Coronary artery (tissue), 2 donors: ENCODE measurements around the gene ARHGDIA.
A peak's percentile ranks its signal among the peaks of the same experiment; 100 is the strongest.

Experiments
- DNase-seq: peaks from one replicate; pipeline ENCODE4 v3.0.0-alpha.2; 2017; ENCODE audit warnings: low spot score
- H3K27ac ChIP-seq, 2 donors: fragments of 200-600 bp; sonication (generic); one replicate each; pipeline ENCODE4 v1.5.1; 2016 to 2019
- H3K4me3 ChIP-seq: fragments of 200-600 bp; sonication (generic); 2 replicates; pipeline ENCODE4 v1.5.1; 2016; ENCODE audit warnings: mild to moderate bottlenecking, moderate library complexity
- TF ChIP-seq, protein P1 (sequence below): fragments of 200-600 bp; sonication (generic); IDR thresholded peaks from one replicate; pipeline ENCODE4 v1.5.1; 2019; ENCODE audit warnings: antibody characterized with exemption

The ARHGDIA gene

GRCh38 chr17:81866440-81867169, 4.5 kb downstream of the ARHGDIA start:
- Histone ChIP-seq H3K4me3 (no peak overlapping the region), H3K27ac (peak overlapping the region in 1 of 2 donors; percentile 100)
- TF ChIP-seq, protein P1, sequence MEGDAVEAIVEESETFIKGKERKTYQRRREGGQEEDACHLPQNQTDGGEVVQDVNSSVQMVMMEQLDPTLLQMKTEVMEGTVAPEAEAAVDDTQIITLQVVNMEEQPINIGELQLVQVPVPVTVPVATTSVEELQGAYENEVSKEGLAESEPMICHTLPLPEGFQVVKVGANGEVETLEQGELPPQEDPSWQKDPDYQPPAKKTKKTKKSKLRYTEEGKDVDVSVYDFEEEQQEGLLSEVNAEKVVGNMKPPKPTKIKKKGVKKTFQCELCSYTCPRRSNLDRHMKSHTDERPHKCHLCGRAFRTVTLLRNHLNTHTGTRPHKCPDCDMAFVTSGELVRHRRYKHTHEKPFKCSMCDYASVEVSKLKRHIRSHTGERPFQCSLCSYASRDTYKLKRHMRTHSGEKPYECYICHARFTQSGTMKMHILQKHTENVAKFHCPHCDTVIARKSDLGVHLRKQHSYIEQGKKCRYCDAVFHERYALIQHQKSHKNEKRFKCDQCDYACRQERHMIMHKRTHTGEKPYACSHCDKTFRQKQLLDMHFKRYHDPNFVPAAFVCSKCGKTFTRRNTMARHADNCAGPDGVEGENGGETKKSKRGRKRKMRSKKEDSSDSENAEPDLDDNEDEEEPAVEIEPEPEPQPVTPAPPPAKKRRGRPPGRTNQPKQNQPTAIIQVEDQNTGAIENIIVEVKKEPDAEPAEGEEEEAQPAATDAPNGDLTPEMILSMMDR: no peak
- no peak for DNase-seq

GRCh38 chr17:81865733-81866439, 5.3 kb downstream of the ARHGDIA start:
- DNase-seq: no peak

GRCh38 chr17:81865358-81865732, 5.8 kb downstream of the ARHGDIA start:
- Histone ChIP-seq H3K4me3 (no peak overlapping the region), H3K27ac (peak overlapping the region in 1 of 2 donors; percentile 40)
- TF ChIP-seq, protein P1: no peak
- DNase-seq: no peak

More at GRCh38 chr17:81865733-81866439, 5.3 kb downstream of the ARHGDIA start:
- Histone ChIP-seq H3K27ac (peak overlapping the region in 1 of 2 donors; percentile 40), H3K4me3 (no peak overlapping the region)
- TF ChIP-seq, protein P1: no peak

DNA sequence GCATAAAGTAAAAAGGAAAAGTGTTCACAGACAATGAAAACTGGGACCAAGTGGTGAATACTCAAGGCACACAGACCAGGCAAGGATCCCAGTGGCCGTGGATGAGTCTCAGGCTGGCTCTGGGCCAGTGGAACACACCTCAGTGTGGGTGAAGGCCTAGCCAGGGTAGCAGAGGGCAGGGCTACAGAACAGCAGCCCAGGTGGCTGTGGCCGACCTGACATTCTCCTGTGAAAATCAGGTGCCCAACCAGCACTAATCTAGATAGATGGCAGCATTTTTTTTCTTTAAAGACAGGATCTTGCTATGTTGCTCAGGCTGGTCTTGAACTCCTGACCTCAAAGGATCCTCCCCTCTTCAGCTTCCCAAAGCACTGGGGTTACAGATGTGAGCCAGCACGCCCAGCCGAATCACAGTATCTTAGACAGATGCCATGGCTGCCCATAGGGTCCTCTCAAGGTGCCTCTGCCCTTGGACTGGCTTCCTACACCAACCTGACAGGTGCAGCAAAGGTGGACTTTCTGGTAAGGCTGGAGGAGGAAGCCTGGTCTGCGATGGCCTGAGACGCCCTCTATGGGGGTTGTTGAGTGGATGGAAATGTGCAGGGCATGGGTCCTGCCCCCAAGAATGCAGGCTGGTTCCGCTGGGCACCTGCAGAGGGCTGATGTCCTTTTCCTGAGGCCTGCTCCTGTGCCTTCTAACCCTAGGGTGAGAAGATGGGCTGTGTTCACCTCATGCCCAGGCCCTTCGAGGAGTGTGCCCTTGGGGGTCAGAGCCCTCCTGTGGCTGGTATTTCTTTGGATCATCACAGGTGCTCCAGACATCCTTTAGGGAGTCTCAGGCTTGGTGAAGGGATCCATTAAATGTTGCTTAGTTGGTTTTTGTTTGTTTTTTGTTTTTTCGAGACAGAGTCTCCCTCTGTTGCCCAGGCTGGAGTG, 7.0 kb downstream of the ARHGDIA start:
- DNase-seq: no peak
- H3K27ac ChIP-seq: no peak overlapping the region
- H3K4me3 ChIP-seq: no peak overlapping the region
- TF ChIP-seq, protein P1: no peak

DNA sequence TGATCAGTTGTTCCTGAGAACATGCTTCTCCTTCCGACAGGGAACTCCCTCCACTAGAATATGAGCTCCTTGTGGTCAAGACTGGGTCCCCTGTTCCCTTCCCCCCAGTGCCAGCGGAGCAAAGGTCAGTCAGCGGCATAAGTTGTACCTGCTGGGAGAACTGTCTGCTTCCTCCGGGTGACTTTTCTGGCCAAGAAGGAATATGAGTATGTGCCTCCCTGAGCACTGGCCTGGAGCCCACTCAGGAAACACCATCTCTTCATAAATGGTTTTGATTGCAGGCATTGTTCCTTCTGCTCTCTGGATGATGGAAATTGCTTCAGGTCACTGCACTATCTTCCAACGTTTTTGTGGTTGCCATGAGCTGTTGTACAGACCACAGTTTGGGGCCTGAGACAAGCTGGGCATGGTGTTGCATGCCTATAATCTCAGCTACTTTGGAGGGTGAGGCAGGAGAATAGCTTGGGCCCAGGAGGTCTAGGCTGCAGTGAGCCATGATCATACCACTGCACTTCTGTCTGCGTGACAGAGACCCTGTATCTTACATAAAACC, 7.9 kb downstream of the ARHGDIA start:
- TF ChIP-seq, protein P1: no peak
- H3K4me3 ChIP-seq: no peak overlapping the region
- no peak overlapping the region for H3K27ac ChIP-seq
- DNase-seq: no peak

GRCh38 chr17:81860756-81861568, 10.2 kb downstream of the ARHGDIA start:
- Histone ChIP-seq H3K27ac (peak overlapping the region; percentile 93 to 96), H3K4me3 (peak overlapping the region; percentile 81)
- TF ChIP-seq, protein P1: no peak
- DNase-seq: peak; percentile 100
